OCI-M1 (cell line): Measurements from ENCODE around the gene TRIM48.
"Not testable (repeated sequence)": the region's sequence is repeated elsewhere in the genome, so short reads cannot be mapped to it uniquely, and the experiment has no call there.

Experiments used
- DNase-seq: peaks from one replicate; lab custom pipeline; 2025; lab: John Stamatoyannopoulos, UW

The TRIM48 gene, protein sequence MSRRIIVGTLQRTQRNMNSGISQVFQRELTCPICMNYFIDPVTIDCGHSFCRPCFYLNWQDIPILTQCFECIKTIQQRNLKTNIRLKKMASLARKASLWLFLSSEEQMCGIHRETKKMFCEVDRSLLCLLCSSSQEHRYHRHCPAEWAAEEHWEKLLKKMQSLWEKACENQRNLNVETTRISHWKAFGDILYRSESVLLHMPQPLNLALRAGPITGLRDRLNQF

DNA sequence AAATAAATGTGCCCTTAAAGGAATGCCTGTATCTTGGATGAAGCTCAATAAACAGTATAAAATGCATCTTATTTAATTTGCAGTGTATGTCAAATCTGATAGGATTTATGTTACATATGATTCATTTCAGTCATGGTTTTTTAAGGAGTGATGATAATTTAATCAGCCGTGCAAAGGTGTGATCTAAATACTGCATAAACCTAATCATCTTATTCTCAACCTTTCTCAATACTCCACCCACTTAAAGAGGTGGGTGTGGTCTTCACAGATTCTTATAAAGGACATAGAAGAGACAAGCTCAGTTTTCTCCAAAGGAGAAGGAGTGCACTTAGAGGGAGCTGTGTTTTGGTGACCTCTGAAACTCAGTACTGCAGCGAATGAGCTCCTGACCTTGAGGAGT lies at the start of gene TRIM48:
Gene TRIM48, plus strand, starts transcription at position 301 of the 400 bp plus-strand sequence. CDS start 113 bp downstream, outside the sequence.
- DNase-seq = not testable (repeated sequence)

DNA sequence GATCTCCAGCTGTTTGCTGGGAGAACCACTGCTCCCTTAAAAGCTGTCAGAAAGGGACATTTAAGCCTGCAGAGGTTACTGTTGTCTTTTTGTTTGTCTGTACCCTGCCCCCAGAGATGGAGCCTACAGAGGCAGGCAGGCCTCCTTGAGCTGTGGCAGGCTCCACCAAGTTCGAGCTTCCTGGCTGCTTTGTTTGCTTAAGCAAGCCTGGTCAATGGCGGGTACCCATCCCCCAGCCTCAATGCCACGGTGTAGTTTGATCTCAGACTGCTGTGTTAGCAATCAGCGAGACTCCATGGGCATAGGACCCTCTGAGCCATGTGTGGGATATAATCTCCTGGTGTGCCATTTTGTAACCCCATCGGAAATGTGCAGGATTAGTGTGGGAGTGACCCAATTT lies 23.6 kb upstream of the TRIM48 start:
- not testable (repeated sequence) for DNase-seq

DNA sequence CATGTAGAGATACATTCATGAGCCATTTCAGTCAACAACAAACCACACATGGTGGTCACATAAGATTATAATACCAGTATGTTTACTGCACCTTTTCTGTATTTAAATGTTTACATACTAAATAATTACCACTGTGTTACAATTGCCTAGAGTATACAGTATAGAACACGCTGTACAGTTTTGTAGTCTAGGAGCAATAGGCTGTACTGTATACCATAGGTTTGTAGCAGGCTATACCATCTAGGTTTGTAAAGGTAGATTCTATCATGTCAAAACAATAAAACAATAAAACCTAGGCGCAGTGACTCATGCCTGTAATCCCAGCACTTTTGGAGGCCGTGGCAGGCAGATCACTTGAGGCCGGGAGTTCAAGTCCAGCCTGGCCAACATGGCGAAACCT lies 1.1 kb downstream of the TRIM48 start:
- DNase-seq = no peak
